ENCODE data around the gene C19orf18. TPM values are rescaled to one million over a fixed set of nuclear protein-coding genes. Genes with fewer than 3 reads are reported as not detected.

C19orf18 gene
- 1 to 10 TPM in 1 of 4 donors, under 1 TPM in 2, not detected in 1; 0.62 to 1.0 (median 0.83) TPM for total RNA-seq

GRCh38 chr19:57974434-57974833 lies at the start of gene C19orf18:
C19orf18 (minus strand) TSS chr19:57974534; CDS start chr19:57974432, 102 bp downstream.
- WGBS = 87% methylated on average over 4 of the region's 4 CpGs
- Histone ChIP-seq H3K9me3 (peaks cover 80% of the 10 kb centered on the region), H3K27ac (no peak within 1 kb of the TSS), H3K4me3 (no peak within 1 kb of the TSS), H3K27me3 (no peaks in the 10 kb centered on the region), H3K4me1 (no peaks in the 10 kb centered on the region), H3K36me3 (peaks cover 31% of the 10 kb centered on the region)
- peak in 1 of 2 donors; percentile 2 for DNase-seq (ENCODE audit: low spot score in 2 of 2)
- no peak for TF ChIP-seq EP300 (IDR thresholded peaks at IDR 0.05)
- TF ChIP-seq POLR2AphosphoS5 (IDR thresholded peaks at IDR 0.05) = no peak
- TF ChIP-seq CTCF (IDR thresholded peaks at IDR 0.05) = no peak
- no peak for TF ChIP-seq POLR2A (IDR thresholded peaks at IDR 0.05)

GRCh38 chr19:58022283-58022660 lies 47.9 kb upstream of the C19orf18 start:
- H3K4me1 ChIP-seq = no peaks in the 10 kb centered on the region
- H3K9me3 ChIP-seq = no peaks in the 10 kb centered on the region
- H3K27ac ChIP-seq = no peak overlapping the region
- TF ChIP-seq EP300 (IDR thresholded peaks at IDR 0.05) (no peak), POLR2AphosphoS5 (IDR thresholded peaks at IDR 0.05) (no peak), CTCF (IDR thresholded peaks at IDR 0.05) (no peak), POLR2A (IDR thresholded peaks at IDR 0.05) (no peak)
- no peak for DNase-seq (ENCODE audit: low spot score in 2 of 2)
- H3K36me3 ChIP-seq = no peaks in the 10 kb centered on the region
- H3K4me3 ChIP-seq = no peak overlapping the region
- 77% methylated on average over 4 of the region's 4 CpGs for WGBS
- H3K27me3 ChIP-seq = no peaks in the 10 kb centered on the region

- H3K27ac ChIP-seq = no peak overlapping the region
- H3K4me3 ChIP-seq = no peak overlapping the region
- DNase-seq (ENCODE audit: low spot score in 2 of 2) = no peak
- H3K9me3 ChIP-seq = no peaks in the 10 kb centered on the region
- no peaks in the 10 kb centered on the region for H3K36me3 ChIP-seq
- 56% methylated on average over 30 of the region's 30 CpGs for WGBS
- no peaks in the 10 kb centered on the region for H3K4me1 ChIP-seq
- no peak for TF ChIP-seq POLR2AphosphoS5 (IDR thresholded peaks at IDR 0.05)
- TF ChIP-seq EP300 (IDR thresholded peaks at IDR 0.05) = no peak
- TF ChIP-seq POLR2A (IDR thresholded peaks at IDR 0.05) = no peak
- peak; percentile 22 to 43 for TF ChIP-seq CTCF (IDR thresholded peaks at IDR 0.05)
- H3K27me3 ChIP-seq = no peaks in the 10 kb centered on the region
These were observed 47.4 kb upstream of the C19orf18 start for GRCh38 chr19:58021541-58022282.

- Histone ChIP-seq H3K4me3 (no peak overlapping the region), H3K4me1 (no peaks in the 10 kb centered on the region), H3K27me3 (no peaks in the 10 kb centered on the region), H3K9me3 (no peaks in the 10 kb centered on the region), H3K27ac (no peak overlapping the region), H3K36me3 (no peaks in the 10 kb centered on the region)
- TF ChIP-seq POLR2AphosphoS5 (IDR thresholded peaks at IDR 0.05) (no peak), EP300 (IDR thresholded peaks at IDR 0.05) (no peak), POLR2A (IDR thresholded peaks at IDR 0.05) (no peak), CTCF (IDR thresholded peaks at IDR 0.05) (no peak)
- no peak for DNase-seq (ENCODE audit: low spot score in 2 of 2)
- 75% methylated on average over 6 of the region's 7 CpGs for WGBS
These were observed 45.8 kb upstream of the C19orf18 start for GRCh38 chr19:58020129-58020528.

GRCh38 chr19:58014141-58014540 lies 39.8 kb upstream of the C19orf18 start:
- 46% methylated on average over 5 of the region's 5 CpGs for WGBS
- H3K9me3 ChIP-seq = no peaks in the 10 kb centered on the region

More at GRCh38 chr19:58014141-58014540, 39.8 kb upstream of the C19orf18 start:
- H3K36me3 ChIP-seq = no peaks in the 10 kb centered on the region
- H3K27me3 ChIP-seq = no peaks in the 10 kb centered on the region
- no peak overlapping the region for H3K27ac ChIP-seq
- peaks cover 8% of the 10 kb centered on the region for H3K4me1 ChIP-seq
- DNase-seq (ENCODE audit: low spot score in 2 of 2) = no peak
- no peak overlapping the region for H3K4me3 ChIP-seq
- TF ChIP-seq EP300 (IDR thresholded peaks at IDR 0.05) = no peak
- TF ChIP-seq POLR2AphosphoS5 (IDR thresholded peaks at IDR 0.05) = no peak
- no peak for TF ChIP-seq CTCF (IDR thresholded peaks at IDR 0.05)
- no peak for TF ChIP-seq POLR2A (IDR thresholded peaks at IDR 0.05)
